GM12878 (cell line): Measurements from ENCODE around the gene TXNL1. TPM values are rescaled to one million over a fixed set of nuclear protein-coding genes. Genes with fewer than 3 reads are reported as not detected.

Experiments
- ATAC-seq: fragments of 200-7000 bp; cut with Tn5 transposase; 3 replicates; pipeline ENCODE4 v1.9.1; 2020; ENCODE audit warnings: mild to moderate bottlenecking, moderate library complexity
- BruUV-seq: library from RNA; stranded (reverse); fragments of 400-500 nt; replicated peaks from 2 replicates; lab custom pipeline; 2021; lab: Mats Ljungman, UMichigan
- CTCF ChIA-PET: fragments of 300-600 bp; sonication (Branson Sonifier 250); formaldehyde crosslinking; extraction: SDS; loops from one replicate; lab custom pipeline; 2021; ENCODE audit warnings: inconsistent platforms; lab: Yijun Ruan, JAX
- POLR2A ChIA-PET: fragments of 350-600 bp; formaldehyde crosslinking; extraction: SDS; loops from one replicate; lab custom pipeline; 2021; ENCODE audit warnings: inconsistent platforms; lab: Charles Lee
- RAD21 ChIA-PET: fragments of 300-600 bp; sonication (Branson Sonifier 250); formaldehyde crosslinking; loops from one replicate; lab custom pipeline; 2023; ENCODE audit warnings: antibody characterized with exemption; ENCODE audit not compliant: unreplicated experiment; lab: Charles Lee
- SMC1A ChIA-PET: fragments of 300-600 bp; sonication (Branson Sonifier 250); formaldehyde crosslinking; loops from one replicate; lab custom pipeline; 2023; ENCODE audit not compliant: unreplicated experiment, uncharacterized antibody; lab: Charles Lee
- DNase-seq: peaks from one replicate; pipeline ENCODE4 v3.0.0-alpha.2; 2011; ENCODE audit warnings: low read depth, low spot score
- FAIRE-seq: peaks from 3 replicates; lab custom pipeline; 2011; peaks lifted over from hg19 to GRCh38; lab: Jason Lieb, UNC
- H2AFZ ChIP-seq: 2 replicates; pipeline ENCODE4 v1.6.0; 2011; ENCODE audit warnings: low read depth, low read length, control low read depth; ENCODE audit not compliant: control insufficient read depth
- H3K27ac ChIP-seq: 2 replicates; pipeline ENCODE4 v1.5.1; 2011; ENCODE audit warnings: control low read depth; ENCODE audit not compliant: control insufficient read depth, insufficient read depth
- H3K27me3 ChIP-seq, 2 experiments: replicated peaks in 1 of 2; 2 replicates each; pipeline versions ENCODE4 v1.6.0 to v1.6.1; 2011; ENCODE audit warnings: low read length in 1 of 2; ENCODE audit not compliant: control insufficient read depth in 2 of 2, insufficient read depth in 2 of 2
- H3K36me3 ChIP-seq, 2 experiments: 2 replicates each; pipeline ENCODE4 v1.5.1; 2011; ENCODE audit warnings: low read length in 1 of 2; ENCODE audit not compliant: control insufficient read depth in 2 of 2, insufficient read depth in 2 of 2
- H3K4me1 ChIP-seq: 2 replicates; pipeline ENCODE4 v1.6.1; 2011; ENCODE audit warnings: mild to moderate bottlenecking, low read length, moderate library complexity, mixed read lengths; ENCODE audit not compliant: control insufficient read depth, insufficient read depth
- H3K4me2 ChIP-seq: 2 replicates; pipeline ENCODE4 v1.6.0; 2011; ENCODE audit warnings: control low read depth; ENCODE audit not compliant: control insufficient read depth, insufficient read depth
- H3K4me3 ChIP-seq: fragments of 200-600 bp; sonication (generic); 2 replicates; pipeline ENCODE4 v1.5.1; 2016
- H3K79me2 ChIP-seq: 2 replicates; pipeline ENCODE4 v1.6.0; 2011; ENCODE audit warnings: low read length; ENCODE audit not compliant: control insufficient read depth, insufficient read depth
- H3K9ac ChIP-seq: 2 replicates; pipeline ENCODE4 v1.8.0; 2011; ENCODE audit warnings: low read length, control low read depth, mixed read lengths; ENCODE audit not compliant: control insufficient read depth, insufficient read depth
- H3K9me3 ChIP-seq: replicated peaks from 3 replicates; pipeline ENCODE4 v1.5.1; 2011; ENCODE audit warnings: mild to moderate bottlenecking, low read length; ENCODE audit not compliant: control insufficient read depth, insufficient read depth
- H4K20me1 ChIP-seq: 2 replicates; pipeline ENCODE4 v1.6.0; 2011; ENCODE audit not compliant: control insufficient read depth, insufficient read depth
- CEBPZ ChIP-seq: fragments of 150-350 bp; IDR thresholded peaks from 2 replicates; pipeline ENCODE4 v1.6.1; 2016; ENCODE audit warnings: low read depth, low read length
- CTCF ChIP-seq, 3 experiments: IDR thresholded peaks in 2 of 3; conservative IDR thresholded peaks in 1 of 3; 2 replicates each; pipeline ENCODE4 v1.5.1; 2011; ENCODE audit warnings: low read depth in 3 of 3, low read length in 3 of 3, mild to moderate bottlenecking in 3 of 3, control low read depth in 2 of 3, moderate library complexity in 2 of 3, inconsistent platforms in 1 of 3, mixed read lengths in 1 of 3; ENCODE audit not compliant: control insufficient read depth in 2 of 3, insufficient read depth in 1 of 3; ENCODE audit errors: extremely low read depth in 1 of 3
- CUX1 ChIP-seq: IDR thresholded peaks from 2 replicates; pipeline ENCODE4 v1.6.1; 2012; ENCODE audit warnings: improper control_type of control experiment, low read depth, low read length; ENCODE audit not compliant: insufficient replicate concordance
- DPF2 ChIP-seq: fragments of 450-650 bp; IDR thresholded peaks from 2 replicates; pipeline ENCODE4 v1.6.1; 2017; ENCODE audit warnings: mild to moderate bottlenecking
- POLR2A ChIP-seq: IDR thresholded peaks from 2 replicates; pipeline ENCODE4 v1.6.1; 2011; ENCODE audit warnings: low read depth, mild to moderate bottlenecking, low read length
- SREBF2 ChIP-seq: IDR thresholded peaks from 2 replicates; pipeline ENCODE4 v1.6.1; 2012; ENCODE audit warnings: mild to moderate bottlenecking, low read length
- ZBTB11 ChIP-seq: fragments of 450-650 bp; formaldehyde crosslinking; IDR thresholded peaks from 2 replicates; pipeline ENCODE4 v1.5.0; 2022; ENCODE audit warnings: mild to moderate bottlenecking, missing genetic modification characterization
- ZNF217 ChIP-seq: fragments of 450-650 bp; IDR thresholded peaks from 2 replicates; pipeline ENCODE4 v1.6.1; 2017; ENCODE audit warnings: antibody characterized with exemption, mild to moderate bottlenecking
- ZNF24 ChIP-seq: fragments of 450-650 bp; IDR thresholded peaks from 2 replicates; pipeline ENCODE4 v1.6.1; 2017; ENCODE audit warnings: antibody characterized with exemption, mild to moderate bottlenecking
- ZNF622 ChIP-seq: fragments of 450-650 bp; IDR thresholded peaks from 2 replicates; pipeline ENCODE4 v1.6.1; 2017; ENCODE audit warnings: mild to moderate bottlenecking, inconsistent platforms
- WGBS: methylation state at CpG from one replicate; pipeline ENCODE4 v1.1.6; 2016; ENCODE audit warnings: low lambda C conversion rate; ENCODE audit not compliant: insufficient replicate concordance, insufficient coverage; ENCODE audit errors: missing lambda C conversion rate; 5-methylcytosine and 5-hydroxymethylcytosine counted together
- in situ Hi-C: fragments of 300-500 bp; cut with MboI; formaldehyde crosslinking; loops from 9 replicates; pipeline ENCODE4 v1.14.3; 2018; ENCODE audit warnings: mixed read lengths
- intact Hi-C: fragments of 100-400 bp; cut with micrococcal nuclease; formaldehyde crosslinking; loops from one replicate; pipeline ENCODE4 v1.14.2; 2022; ENCODE audit not compliant: unreplicated experiment
- polyA plus RNA-seq, 11 experiments: library from polyadenylated mRNA; depleted of rRNA in 4 of 11; unstranded in 6 of 11; stranded (reverse) in 5 of 11; fragments of >200 nt; fragmentation: Nextera tagmentation in 4 of 11; fragmentation: Illumina TruSeq in 1 of 11; extraction: Ambion mirVana in 4 of 11; extraction: Trizol in 1 of 11; gene quantifications; 1 replicate in 1 of 11; 2 replicates in 10 of 11; pipeline versions ENCODE4 v1.2.1 to v1.2.3, GENCODE V29; 2011 to 2016; ENCODE audit warnings: inconsistent platforms in 2 of 11, missing spikeins in 2 of 11, low read depth in 1 of 11
- total RNA-seq, 4 experiments: library from RNA; depleted of rRNA in 3 of 4; stranded (reverse); fragments of >200 nt in 3 of 4; fragmentation: Illumina TruSeq in 1 of 4; extraction: Trizol in 1 of 4; gene quantifications; 2 replicates each; pipeline versions ENCODE4 v1.2.1 to v1.2.3, GENCODE V29; 2013 to 2021

The TXNL1 gene
- total and polyA plus RNA-seq, 10 of the 15 experiments (the other 5 are each of a cell fraction or from before 2014, with no cell fraction given) = 30.9 to 124 (median 71.2) TPM

GRCh38 chr18:56672981-56673380, 34.6 kb upstream of the TXNL1 start:
- CTCF ChIA-PET = no interaction called here
- SMC1A ChIA-PET = no interaction called here
- 83% methylated on average over 3 of the region's 3 CpGs for WGBS

More at GRCh38 chr18:56672981-56673380, 34.6 kb upstream of the TXNL1 start:
- no peaks in the 10 kb centered on the region for H3K27me3 ChIP-seq
- H3K27ac ChIP-seq = no peak overlapping the region
- no peak for ATAC-seq
- DNase-seq = no peak
- H3K9ac ChIP-seq = no peak overlapping the region
- H3K4me1 ChIP-seq = peaks cover 7% of the 10 kb centered on the region
- H2AFZ ChIP-seq = no peak overlapping the region
- intact Hi-C loops (no loop called here), in situ Hi-C loops (no loop called here)
- peaks cover 2% of the 10 kb centered on the region; the same call in 1 of the 2 replicates for H3K79me2 ChIP-seq
- ChIA-PET RAD21 (no interaction called here), POLR2A (no interaction called here)
- H3K36me3 ChIP-seq = no peaks in the 10 kb centered on the region; a peak in 2 of 4 replicates
- no TSS peak for BruUV-seq
- H3K4me3 ChIP-seq = no peak overlapping the region
- no peak for TF ChIP-seq ZBTB11 (CRISPR knock-in tag)
- TF ChIP-seq CEBPZ = no peak
- TF ChIP-seq SREBF2 = no peak
- TF ChIP-seq ZNF217 = no peak
- no peak for TF ChIP-seq ZNF622
- TF ChIP-seq POLR2A = no peak
- TF ChIP-seq CUX1 = no peak
- no peak for TF ChIP-seq ZNF24
- TF ChIP-seq CTCF (IDR thresholded peaks at IDR 0.05 in 2 of 3, conservative IDR thresholded peaks at IDR 0.05 in 1 of 3; ENCODE audit: control insufficient read depth in 2 of 3, extremely low read depth in 1 of 3, insufficient read depth in 1 of 3, low read depth in 3 of 3, low read length in 3 of 3) = no peak
- no peak for TF ChIP-seq DPF2
- TF ChIP-seq, all 136 proteins: peak for 0
- H3K9me3 ChIP-seq = no peaks in the 10 kb centered on the region
- no peak overlapping the region for H3K4me2 ChIP-seq
- H4K20me1 ChIP-seq = no peaks in the 10 kb centered on the region
- no peak for FAIRE-seq
